Measurements from ENCODE around the gene CKM.

- TF ChIP-seq, protein P1, sequence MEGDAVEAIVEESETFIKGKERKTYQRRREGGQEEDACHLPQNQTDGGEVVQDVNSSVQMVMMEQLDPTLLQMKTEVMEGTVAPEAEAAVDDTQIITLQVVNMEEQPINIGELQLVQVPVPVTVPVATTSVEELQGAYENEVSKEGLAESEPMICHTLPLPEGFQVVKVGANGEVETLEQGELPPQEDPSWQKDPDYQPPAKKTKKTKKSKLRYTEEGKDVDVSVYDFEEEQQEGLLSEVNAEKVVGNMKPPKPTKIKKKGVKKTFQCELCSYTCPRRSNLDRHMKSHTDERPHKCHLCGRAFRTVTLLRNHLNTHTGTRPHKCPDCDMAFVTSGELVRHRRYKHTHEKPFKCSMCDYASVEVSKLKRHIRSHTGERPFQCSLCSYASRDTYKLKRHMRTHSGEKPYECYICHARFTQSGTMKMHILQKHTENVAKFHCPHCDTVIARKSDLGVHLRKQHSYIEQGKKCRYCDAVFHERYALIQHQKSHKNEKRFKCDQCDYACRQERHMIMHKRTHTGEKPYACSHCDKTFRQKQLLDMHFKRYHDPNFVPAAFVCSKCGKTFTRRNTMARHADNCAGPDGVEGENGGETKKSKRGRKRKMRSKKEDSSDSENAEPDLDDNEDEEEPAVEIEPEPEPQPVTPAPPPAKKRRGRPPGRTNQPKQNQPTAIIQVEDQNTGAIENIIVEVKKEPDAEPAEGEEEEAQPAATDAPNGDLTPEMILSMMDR (IDR thresholded peaks at IDR 0.05): no peak
- no peak for TF ChIP-seq POLR2A (IDR thresholded peaks at IDR 0.05)
These were observed 22.8 kb upstream of the CKM start for GRCh38 chr19:45345506-45345860.

Measured in thyroid gland (tissue), 4 donors.